Muscle of back (tissue), 13 donors: Measurements from ENCODE around the gene ZNF2. TPM values are rescaled to one million over a fixed set of nuclear protein-coding genes. Genes with fewer than 3 reads are reported as not detected.

Experiments
- DNase-seq, 3 donors: peaks; one replicate each; pipeline versions ENCODE4 v3.0.0 to v3.0.0-alpha.2; 2013
- long read RNA-seq, 9 donors: transcript quantifications; one replicate each; lab custom pipeline, GENCODE V29; 2026
- polyA plus RNA-seq, 10 donors: library from polyadenylated mRNA; unstranded; fragments of 120-200 nt; gene quantifications; one replicate each; pipeline ENCODE4 v1.2.1, GENCODE V29; 2013; ENCODE audit not compliant: insufficient read length in 10 of 10

The ZNF2 gene
- polyA plus RNA-seq: 1 to 10 TPM; 4.5 to 6.0 (median 5.1) TPM
- long read RNA-seq, donor 1, partial matches to known transcripts: 0 of 1 reads
- long read RNA-seq, donor 1, other reads (novel, unspliced or antisense): 0 of 1 reads
- long read RNA-seq, donor 2: 0 reads
- long read RNA-seq, donor 3: 0 reads
- long read RNA-seq, donor 4, partial matches to known transcripts: 0 of 4 reads
- long read RNA-seq, donor 4, other reads (novel, unspliced or antisense): 0 of 4 reads
- long read RNA-seq, donor 5, partial matches to known transcripts: 5 of 7 reads
- long read RNA-seq, donor 5, other reads (novel, unspliced or antisense): 0 of 7 reads
- long read RNA-seq, donor 6, partial matches to known transcripts: 0 of 1 reads
- long read RNA-seq, donor 6, other reads (novel, unspliced or antisense): 0 of 1 reads
- long read RNA-seq, donor 7, partial matches to known transcripts: 0 of 1 reads
- long read RNA-seq, donor 7, other reads (novel, unspliced or antisense): 0 of 1 reads
- long read RNA-seq, donor 8: 0 reads
- long read RNA-seq, donor 9: 0 reads

- DNase-seq: peak; percentile 99
Observed at GRCh38 chr2:95165371-95166064, at the start of gene ZNF2. Gene ZNF2, plus strand, starts transcription at chr2:95165809. Its CDS starts 10,418 bp downstream, at chr2:95176227.

- DNase-seq: no peak
Observed at GRCh38 chr2:95121093-95121406, 44.6 kb upstream of the ZNF2 start.

DNA sequence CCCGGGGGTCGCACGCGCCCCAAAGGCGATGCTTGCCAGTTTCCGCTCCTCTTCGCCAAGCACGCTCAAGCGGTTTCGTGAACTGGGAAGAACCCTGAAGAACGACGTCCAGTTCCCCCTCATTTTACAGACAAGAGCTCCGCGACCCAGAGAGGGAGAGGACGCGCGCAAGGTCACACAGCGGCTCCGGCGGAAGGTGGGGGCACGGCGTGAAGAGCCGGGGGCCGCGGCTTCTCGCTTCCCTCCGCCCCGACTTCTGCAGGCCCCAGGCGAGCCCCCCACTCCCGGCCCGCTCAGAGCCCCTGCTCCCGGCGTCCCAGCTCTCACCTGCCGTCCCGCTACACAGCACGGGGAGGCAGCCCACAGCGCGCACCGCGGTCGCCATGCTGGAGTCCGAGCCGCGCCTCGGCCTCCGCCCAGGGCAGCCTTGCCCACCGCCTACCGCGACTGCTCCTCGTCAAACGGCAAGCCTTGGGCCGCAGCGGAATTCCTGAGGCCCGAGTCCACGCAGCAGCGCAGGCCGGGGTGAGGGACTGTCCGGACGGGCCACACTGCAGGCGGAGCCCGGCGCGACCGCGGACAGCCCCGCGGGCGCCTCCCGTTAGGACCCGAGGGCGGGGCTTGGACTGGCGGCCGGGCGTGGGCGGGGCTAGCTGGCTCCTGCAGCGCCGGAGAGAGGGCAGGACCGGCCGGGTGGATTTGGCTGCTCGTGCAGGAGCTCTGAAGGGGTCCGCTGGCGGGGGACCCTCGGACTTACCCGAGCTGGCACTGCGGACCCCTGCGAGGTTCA lies 44.0 kb upstream of the ZNF2 start, which contains the start of gene MRPS5:
Gene MRPS5 (minus strand): TSS at position 402 of the 790 bp plus-strand sequence. CDS start 17 bp downstream, at position 385.
- DNase-seq: peak; percentile 72 to 95 (median 87)

- no peak for DNase-seq
Observed at GRCh38 chr2:95122197-95122551, 43.4 kb upstream of the ZNF2 start.

DNA sequence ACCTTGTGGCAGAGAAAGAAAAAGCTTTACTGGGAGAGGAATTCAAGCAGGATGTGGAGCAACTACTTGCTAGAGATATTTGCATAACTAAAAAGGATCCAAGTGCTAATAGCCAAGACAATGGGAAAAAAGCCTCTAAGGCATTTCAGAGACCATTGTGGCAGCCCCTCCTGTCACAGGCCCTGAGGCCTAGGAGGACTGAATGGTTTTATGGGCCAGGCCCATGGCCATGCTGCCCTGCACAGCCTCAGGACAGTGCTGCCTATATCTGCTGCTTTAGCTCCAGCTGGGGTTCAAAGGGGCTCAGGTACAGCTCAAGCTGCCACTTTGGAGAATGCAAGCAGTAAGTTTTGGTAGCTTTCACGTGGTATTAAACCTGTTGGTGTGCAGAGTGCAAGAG lies 26.9 kb upstream of the ZNF2 start:
- no peak for DNase-seq

GRCh38 chr2:95143838-95144237 lies 21.8 kb upstream of the ZNF2 start:
- no peak for DNase-seq

DNA sequence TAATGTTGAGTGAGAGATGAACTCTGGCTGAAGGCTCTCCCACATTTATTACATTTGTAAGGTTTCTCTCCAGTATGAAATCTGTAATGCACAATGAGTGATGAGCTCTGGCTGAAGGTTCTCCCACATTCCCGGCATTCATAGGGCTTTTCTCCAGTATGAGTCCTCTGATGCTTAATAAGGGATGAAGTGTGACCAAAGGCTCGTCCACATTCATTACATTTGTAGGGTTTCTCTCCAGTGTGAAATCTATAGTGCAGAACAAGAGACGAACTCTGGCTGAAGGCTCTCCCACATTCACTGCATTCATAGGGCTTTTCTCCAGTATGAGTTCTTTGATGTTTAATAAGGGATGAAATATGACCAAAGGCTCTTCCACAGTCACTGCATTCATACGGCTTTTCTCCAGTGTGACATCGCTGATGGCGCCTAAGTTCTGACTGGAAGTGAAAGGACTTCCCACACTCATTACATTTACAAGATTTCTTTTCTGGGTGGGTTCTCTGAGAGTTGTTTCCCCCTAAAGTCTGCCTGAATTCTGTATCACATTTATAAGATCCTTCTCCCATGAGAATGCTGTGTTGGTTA lies 16.1 kb upstream of the ZNF2 start:
- DNase-seq: no peak

DNA sequence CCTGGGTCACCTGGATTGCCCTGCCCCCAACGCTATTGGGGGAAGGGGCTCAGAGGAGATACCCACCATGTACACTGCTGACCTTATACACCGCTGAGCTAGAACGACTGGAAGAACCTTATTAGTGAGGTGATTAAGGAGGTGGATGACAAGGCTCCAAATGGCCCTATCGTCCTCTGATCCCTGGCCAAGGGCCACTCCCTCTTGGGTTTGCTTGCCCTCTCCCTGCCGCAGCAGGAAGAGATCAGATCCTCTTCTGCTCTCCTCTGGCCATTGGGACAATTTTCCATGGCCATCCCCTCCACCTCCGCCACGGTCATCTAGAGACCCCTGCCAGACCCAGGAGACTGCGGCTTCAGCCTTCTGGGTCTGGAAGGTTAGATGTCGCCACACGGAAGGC lies 7.2 kb upstream of the ZNF2 start:
- DNase-seq: no peak

GRCh38 chr2:95158891-95159619 lies 6.6 kb upstream of the ZNF2 start:
- peak; percentile 18 to 83 (median 47) for DNase-seq

DNA sequence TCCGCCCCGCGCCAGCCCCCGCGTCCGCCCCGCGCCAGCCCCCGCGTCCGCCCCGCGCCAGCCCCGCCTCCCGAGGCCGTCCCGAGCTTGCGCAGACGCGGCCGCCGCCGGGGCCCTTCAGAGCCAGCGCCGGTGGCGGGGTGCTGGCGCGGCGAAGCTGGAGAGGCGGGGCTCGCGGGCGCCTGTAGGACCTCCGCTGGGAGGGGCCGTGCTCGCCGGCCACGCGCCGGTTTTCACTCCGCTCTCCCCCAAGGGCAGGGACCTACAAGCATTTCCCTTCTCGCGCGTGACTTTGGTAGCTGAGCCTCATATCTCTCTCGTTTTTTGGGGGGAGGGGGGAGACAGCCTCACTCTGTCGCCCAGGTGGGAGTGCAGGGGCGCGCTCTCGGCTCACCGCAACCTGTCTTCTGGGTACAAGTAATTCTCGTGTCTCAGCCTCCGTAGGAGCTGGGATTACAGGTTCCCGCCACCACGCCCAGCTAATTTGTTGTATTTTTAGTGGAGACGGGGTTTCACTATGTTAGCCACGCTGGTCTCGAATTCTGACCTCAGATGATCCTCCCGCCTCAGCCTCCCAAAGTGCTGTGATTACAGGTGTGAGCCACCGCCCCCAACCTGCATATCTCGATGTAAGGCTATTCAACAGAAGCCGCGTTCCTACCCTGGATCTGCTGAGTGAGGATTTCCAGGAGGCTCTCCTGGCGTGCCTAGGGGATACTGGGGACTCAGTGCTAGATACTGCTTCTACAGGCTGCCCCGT lies 5.7 kb upstream of the ZNF2 start, which contains the start of gene ZNF514:
Gene ZNF514 (minus strand): TSS at position 159 of the 760 bp plus-strand sequence. CDS start 6,595 bp downstream, outside the sequence.
- DNase-seq: peak; percentile 68 to 86 (median 74)

- DNase-seq: no peak
Observed at GRCh38 chr2:95165030-95165370, 609 bp upstream of the ZNF2 start.

- DNase-seq: no peak
Observed at GRCh38 chr2:95166065-95166763, 605 bp downstream of the ZNF2 start.

DNA sequence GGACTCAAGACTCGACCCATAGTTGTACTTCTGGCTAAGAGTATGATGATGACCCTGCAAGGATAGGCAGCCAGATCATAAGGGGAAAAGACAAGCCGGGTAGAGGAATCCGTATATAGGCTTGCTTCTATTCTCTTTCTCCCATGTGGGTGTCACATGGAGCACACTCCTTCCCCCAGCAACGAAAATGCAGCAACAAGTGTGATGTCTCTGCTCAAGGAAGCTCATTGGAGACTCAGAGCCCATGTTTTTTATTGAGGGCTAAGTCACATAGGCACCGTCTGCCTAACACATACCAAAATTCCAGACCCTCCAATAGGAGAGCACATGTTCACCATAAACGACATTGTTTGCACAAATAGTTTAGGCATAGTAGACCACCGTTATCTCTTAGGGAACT lies 6.3 kb downstream of the ZNF2 start:
- no peak for DNase-seq

- no peak for DNase-seq
Observed at GRCh38 chr2:95174031-95174542, 8.5 kb downstream of the ZNF2 start.

DNA sequence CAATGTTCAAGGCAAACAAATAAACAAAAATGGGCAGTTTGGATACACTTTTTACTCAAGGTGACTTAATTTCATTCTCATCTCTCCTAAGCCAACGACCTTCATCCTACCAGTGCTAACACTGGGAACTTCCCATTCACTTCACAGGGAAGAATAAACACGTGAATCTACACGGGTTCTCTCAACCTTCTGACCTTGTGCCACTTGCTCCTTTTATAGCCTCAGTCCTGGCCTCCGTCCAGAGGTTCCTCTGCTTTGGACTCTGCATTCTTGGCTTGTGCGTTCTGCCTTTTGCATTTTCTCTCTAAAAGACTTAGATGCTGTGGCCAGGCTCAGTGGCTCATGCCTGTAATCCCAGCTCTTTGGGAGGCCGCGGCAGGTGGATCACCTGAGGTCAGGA lies 13.8 kb downstream of the ZNF2 start:
- no peak for DNase-seq

GRCh38 chr2:95181774-95182173 lies 16.2 kb downstream of the ZNF2 start:
- DNase-seq: no peak

DNA sequence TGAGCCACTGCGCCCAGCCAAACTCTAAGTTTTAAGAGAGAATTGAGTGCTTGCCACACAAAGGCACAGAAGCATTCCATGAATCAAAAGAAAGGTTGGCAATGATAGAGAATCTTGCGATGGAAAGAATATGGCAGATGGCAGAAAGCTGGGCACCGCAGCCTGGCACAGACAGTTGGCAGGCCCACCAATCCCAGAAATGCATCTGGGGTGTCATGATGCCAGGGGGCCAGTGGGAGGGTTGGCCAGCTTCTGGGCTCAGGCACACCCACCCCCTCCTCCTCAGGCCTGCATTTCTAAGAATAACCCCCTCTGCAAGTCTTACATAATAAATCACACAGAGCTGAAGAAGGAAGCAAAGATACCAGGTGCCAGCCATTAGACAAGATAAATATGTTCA lies 19.6 kb downstream of the ZNF2 start:
- no peak for DNase-seq

DNA sequence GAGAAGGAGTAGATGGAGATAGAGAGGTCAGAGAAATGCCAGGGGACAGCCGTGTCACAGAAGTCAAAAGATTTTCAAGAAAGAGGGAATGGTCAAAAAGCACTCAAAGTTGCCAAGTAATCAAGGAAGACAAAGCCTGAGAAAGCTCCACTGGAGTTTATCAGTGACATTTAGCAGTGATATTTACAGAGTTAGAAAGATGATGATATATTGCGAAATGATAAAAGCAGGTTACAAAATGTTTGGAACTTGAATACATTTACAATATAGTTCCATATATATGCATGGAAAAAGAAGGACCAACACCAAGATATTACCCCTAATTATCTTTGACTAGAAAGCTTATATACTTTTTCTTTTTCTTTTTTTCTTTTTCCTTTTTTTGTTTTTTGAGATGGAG lies 20.4 kb downstream of the ZNF2 start:
- no peak for DNase-seq

DNA sequence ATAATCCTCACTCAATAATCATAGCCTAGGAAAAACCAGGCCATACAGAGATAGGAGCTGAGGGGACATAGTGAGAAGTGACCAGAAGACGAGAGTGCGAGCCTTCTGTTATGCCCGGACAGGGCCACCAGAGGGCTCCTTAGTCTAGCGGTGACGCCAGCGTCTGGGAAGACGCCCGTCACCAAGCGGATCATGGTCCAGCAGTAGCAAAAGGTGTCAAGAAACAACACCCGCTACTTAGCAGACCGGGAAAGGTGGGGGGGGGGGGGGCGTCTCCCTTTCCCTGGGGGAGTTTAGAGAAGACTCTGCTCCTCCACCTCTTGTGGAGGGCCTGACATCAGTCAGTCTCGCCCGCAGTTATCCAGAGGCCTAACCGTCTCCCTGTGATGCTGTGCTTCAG lies 27.3 kb downstream of the ZNF2 start:
- peak in 2 of 3 donors; percentile 11 to 60 for DNase-seq
